ENCODE data around the gene C2orf92.

DNA sequence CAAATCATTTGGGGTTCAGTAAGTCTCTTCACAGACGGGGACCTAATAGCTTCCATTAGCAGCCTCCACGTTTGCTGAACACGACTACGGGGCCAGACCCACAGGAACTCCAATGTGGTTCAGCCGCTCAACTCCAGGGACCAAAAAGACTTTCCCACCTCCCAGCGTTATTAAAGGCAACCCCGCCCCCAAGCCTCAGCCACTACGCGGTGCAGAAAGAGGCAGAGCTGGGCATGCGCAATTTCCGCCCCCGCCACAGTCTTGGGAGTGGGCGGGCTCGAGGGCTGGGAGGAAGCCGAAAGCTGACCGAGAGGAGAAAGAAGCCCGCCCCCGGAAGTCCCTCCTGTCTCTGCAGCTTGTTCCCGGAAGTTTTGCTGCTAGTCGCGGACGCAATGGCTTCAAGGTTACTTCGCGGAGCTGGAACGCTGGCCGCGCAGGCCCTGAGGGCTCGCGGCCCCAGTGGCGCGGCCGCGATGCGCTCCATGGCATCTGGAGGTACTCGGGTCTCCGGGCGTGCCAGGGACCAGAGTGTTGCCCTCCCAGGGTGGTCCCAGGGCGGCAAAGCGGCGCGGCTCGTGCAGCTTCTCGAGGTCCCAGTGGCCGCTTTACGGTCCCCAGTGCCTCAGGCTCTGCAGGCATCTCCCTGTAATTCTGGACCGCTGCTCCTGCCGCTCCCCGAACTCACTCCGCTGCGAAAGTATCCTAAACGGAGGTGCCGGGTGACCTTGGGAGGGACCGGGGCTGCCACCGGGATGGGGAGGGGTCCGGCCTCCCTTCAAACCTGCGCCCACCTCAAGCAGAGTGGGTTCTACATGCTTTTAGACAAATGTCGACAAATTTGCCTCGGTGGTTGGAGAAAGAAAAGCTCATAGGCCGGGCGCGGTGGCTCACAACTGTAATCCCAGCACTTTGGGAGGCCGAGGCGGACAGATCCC lies 23.6 kb upstream of the C2orf92 start, which contains the start of gene COX5B:
- no peak for TF ChIP-seq EZH2 (IDR thresholded peaks at IDR 0.05; ENCODE audit: insufficient read depth, poor library complexity, severe bottlenecking)
- no peak for TF ChIP-seq EZH2phosphoT487 (IDR thresholded peaks at IDR 0.05; ENCODE audit: insufficient read depth, low read depth)

Measured in GM23248 (cell line).